Tibial artery (tissue), 4 donors: ENCODE results near the gene DNM3.

ENCODE experiments used
- DNase-seq, 2 donors: peaks; one replicate each; pipeline ENCODE4 v3.0.0-alpha.2; 2019
- H3K27ac ChIP-seq, 2 donors: fragments of 200-600 bp; sonication (generic) in 1 of 2; 1 replicate in 1 of 2; 2 replicates in 1 of 2; pipeline ENCODE4 v1.5.1; 2018 to 2019; ENCODE audit warnings: mild to moderate bottlenecking in 1 of 2
- H3K27me3 ChIP-seq, 2 donors: fragments of 200-600 bp; sonication (generic) in 1 of 2; one replicate each; pipeline versions ENCODE4 v1.5.1 to v1.6.0; 2016 to 2019
- H3K36me3 ChIP-seq, 3 donors: fragments of 200-600 bp; sonication (generic) in 2 of 3; one replicate each; pipeline ENCODE4 v1.5.1; 2016 to 2019; ENCODE audit warnings: mild to moderate bottlenecking in 2 of 3
- H3K4me1 ChIP-seq, 4 donors: fragments of 200-600 bp; sonication (generic) in 2 of 4; 1 replicate in 3 of 4; 2 replicates in 1 of 4; pipeline ENCODE4 v1.5.1; 2016 to 2019
- H3K4me3 ChIP-seq, 2 donors: fragments of 200-600 bp; sonication (generic) in 1 of 2; 1 replicate in 1 of 2; 2 replicates in 1 of 2; pipeline ENCODE4 v1.5.1; 2018 to 2019; ENCODE audit warnings: mild to moderate bottlenecking in 2 of 2
- H3K9me3 ChIP-seq, 3 donors: fragments of 200-600 bp; sonication (generic) in 1 of 3; one replicate each; pipeline ENCODE4 v1.5.1; 2016 to 2019
- CTCF ChIP-seq, 2 experiments: fragments of 200-600 bp in 1 of 2; fragments of 450-650 bp in 1 of 2; IDR thresholded peaks; one replicate each; pipeline ENCODE4 v1.5.1; 2017 to 2019; ENCODE audit warnings: antibody characterized with exemption in 2 of 2, mild to moderate bottlenecking in 1 of 2, moderate library complexity in 1 of 2
- intact Hi-C: fragments of 100-400 bp; cut with DNase I; formaldehyde crosslinking; loops from one replicate; pipeline ENCODE4 v1.15.0; 2023; ENCODE audit warnings: low total_unique reads

The DNM3 gene

GRCh38 chr1:172230526-172230925 is 389.2 kb downstream of the DNM3 start:
- H3K9me3 ChIP-seq = no peaks in the 10 kb centered on the region
- no peak for TF ChIP-seq CTCF (IDR thresholded peaks at IDR 0.05)
- no peaks in the 10 kb centered on the region for H3K36me3 ChIP-seq
- H3K4me3 ChIP-seq = no peak overlapping the region
- H3K27ac ChIP-seq = no peak overlapping the region
- DNase-seq = no peak
- H3K4me1 ChIP-seq = no peaks in the 10 kb centered on the region
- no peaks in the 10 kb centered on the region for H3K27me3 ChIP-seq
- intact Hi-C loops = no loop called here

- DNase-seq = no peak
- no peaks in the 10 kb centered on the region for H3K36me3 ChIP-seq
- TF ChIP-seq CTCF (IDR thresholded peaks at IDR 0.05) = no peak
- peaks cover 0 to 6% (median 0%) of the 10 kb centered on the region in 4 donors for H3K4me1 ChIP-seq
- intact Hi-C loops = no loop called here
- no peak overlapping the region for H3K4me3 ChIP-seq
- H3K9me3 ChIP-seq = no peaks in the 10 kb centered on the region
- H3K27ac ChIP-seq = no peak overlapping the region
- no peaks in the 10 kb centered on the region for H3K27me3 ChIP-seq
Observed at GRCh38 chr1:172236958-172237357, 395.7 kb downstream of the DNM3 start.

GRCh38 chr1:172238158-172238557 is 396.9 kb downstream of the DNM3 start:
- no peaks in the 10 kb centered on the region for H3K9me3 ChIP-seq
- no peak overlapping the region for H3K4me3 ChIP-seq
- intact Hi-C loops = no loop called here
- H3K4me1 ChIP-seq = peaks cover 0 to 6% (median 0%) of the 10 kb centered on the region in 4 donors
- no peaks in the 10 kb centered on the region for H3K27me3 ChIP-seq
- TF ChIP-seq CTCF (IDR thresholded peaks at IDR 0.05) = no peak
- H3K27ac ChIP-seq = no peak overlapping the region
- H3K36me3 ChIP-seq = no peaks in the 10 kb centered on the region
- DNase-seq = no peak

GRCh38 chr1:172238965-172239364 is 397.7 kb downstream of the DNM3 start:
- Histone ChIP-seq H3K27ac (no peak overlapping the region), H3K4me1 (peaks cover 0 to 6% (median 0%) of the 10 kb centered on the region in 4 donors), H3K36me3 (no peaks in the 10 kb centered on the region), H3K4me3 (no peak overlapping the region), H3K9me3 (no peaks in the 10 kb centered on the region), H3K27me3 (no peaks in the 10 kb centered on the region)
- intact Hi-C loops = no loop called here
- DNase-seq = no peak
- TF ChIP-seq CTCF (IDR thresholded peaks at IDR 0.05) = no peak

- Histone ChIP-seq H3K4me1 (peaks cover 0 to 6% (median 0%) of the 10 kb centered on the region in 4 donors), H3K9me3 (no peaks in the 10 kb centered on the region), H3K27me3 (no peaks in the 10 kb centered on the region), H3K36me3 (no peaks in the 10 kb centered on the region), H3K4me3 (no peak overlapping the region), H3K27ac (no peak overlapping the region)
- TF ChIP-seq CTCF (IDR thresholded peaks at IDR 0.05) = no peak
- intact Hi-C loops = no loop called here
- no peak for DNase-seq
Observed at GRCh38 chr1:172239901-172240300, 398.6 kb downstream of the DNM3 start.

- H3K27ac ChIP-seq = no peak overlapping the region
- H3K27me3 ChIP-seq = no peaks in the 10 kb centered on the region
- TF ChIP-seq CTCF (IDR thresholded peaks at IDR 0.05) = no peak
- H3K4me3 ChIP-seq = no peak overlapping the region
- intact Hi-C loops = no loop called here
- no peaks in the 10 kb centered on the region for H3K9me3 ChIP-seq
- H3K36me3 ChIP-seq = no peaks in the 10 kb centered on the region
- peaks cover 0 to 6% (median 0%) of the 10 kb centered on the region in 4 donors for H3K4me1 ChIP-seq
- DNase-seq = no peak
Observed at GRCh38 chr1:172241540-172241939, 400.2 kb downstream of the DNM3 start.
